GM18498 (cell line): ENCODE measurements around the gene RILPL1.
"Not testable (repeated sequence)": the region's sequence is repeated elsewhere in the genome, so short reads cannot be mapped to it uniquely, and the experiment has no call there.

Experiments
- ATAC-seq: cut with Tn5 transposase; IDR thresholded peaks from one replicate; pipeline ENCODE4 v1.9.1; 2021; ENCODE audit warnings: mild to moderate bottlenecking, moderate library complexity; ENCODE audit not compliant: unreplicated experiment

The RILPL1 gene

DNA sequence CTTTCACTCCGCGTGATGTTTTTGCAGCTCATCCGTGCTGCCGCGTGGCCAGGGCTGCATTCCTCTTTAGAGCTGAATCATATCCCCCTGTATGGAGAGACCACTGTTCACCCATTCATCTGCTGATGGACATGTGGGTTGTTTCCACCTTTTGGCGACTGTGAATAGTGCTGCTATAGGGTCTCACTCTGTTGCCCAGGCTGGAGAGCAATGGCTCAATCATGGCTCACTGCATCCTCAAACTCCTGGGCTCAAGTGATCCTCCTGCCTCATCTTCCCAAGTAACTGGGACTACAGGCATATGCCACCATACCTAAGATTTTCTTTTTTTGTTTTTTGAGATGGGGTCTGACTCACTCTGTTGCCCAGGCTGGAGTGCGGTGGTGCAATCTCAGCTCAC, 36.5 kb downstream of the RILPL1 start:
- no peak for ATAC-seq

DNA sequence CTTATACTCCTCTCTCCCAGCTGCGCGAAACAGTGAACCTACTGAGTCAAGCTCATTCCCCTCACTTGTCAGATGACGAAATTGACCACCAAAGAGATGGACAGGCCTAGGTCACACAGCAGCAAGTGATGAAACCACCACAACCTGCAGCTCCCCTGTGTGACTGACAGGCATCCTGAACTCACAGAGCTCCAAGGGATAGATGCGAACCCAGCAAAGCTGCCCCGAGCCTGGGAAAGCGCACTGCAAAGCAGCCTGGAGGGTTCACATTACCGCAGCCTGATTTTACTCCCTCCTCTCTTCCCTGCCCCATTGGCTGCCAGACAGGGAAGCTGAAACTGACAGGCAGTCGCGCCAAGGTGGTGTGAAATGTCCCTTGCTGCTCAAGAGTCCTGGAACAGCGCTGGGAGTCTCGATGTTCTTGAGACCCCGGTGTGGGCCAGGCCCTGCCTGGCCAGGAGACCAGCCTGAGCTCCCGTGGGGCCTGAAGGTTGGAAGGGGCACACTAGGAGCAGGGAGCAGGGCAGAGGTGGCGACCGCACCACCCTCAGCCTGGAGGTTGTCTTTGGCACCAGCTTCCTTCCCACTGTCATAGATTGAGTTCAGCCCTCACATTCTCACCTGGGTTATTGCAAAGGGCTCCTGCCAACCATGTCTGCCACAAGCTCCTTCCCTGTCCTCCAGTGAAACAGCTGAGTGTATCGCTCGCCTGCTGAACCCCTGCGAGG, 39.2 kb downstream of the RILPL1 start:
- no peak for ATAC-seq

DNA sequence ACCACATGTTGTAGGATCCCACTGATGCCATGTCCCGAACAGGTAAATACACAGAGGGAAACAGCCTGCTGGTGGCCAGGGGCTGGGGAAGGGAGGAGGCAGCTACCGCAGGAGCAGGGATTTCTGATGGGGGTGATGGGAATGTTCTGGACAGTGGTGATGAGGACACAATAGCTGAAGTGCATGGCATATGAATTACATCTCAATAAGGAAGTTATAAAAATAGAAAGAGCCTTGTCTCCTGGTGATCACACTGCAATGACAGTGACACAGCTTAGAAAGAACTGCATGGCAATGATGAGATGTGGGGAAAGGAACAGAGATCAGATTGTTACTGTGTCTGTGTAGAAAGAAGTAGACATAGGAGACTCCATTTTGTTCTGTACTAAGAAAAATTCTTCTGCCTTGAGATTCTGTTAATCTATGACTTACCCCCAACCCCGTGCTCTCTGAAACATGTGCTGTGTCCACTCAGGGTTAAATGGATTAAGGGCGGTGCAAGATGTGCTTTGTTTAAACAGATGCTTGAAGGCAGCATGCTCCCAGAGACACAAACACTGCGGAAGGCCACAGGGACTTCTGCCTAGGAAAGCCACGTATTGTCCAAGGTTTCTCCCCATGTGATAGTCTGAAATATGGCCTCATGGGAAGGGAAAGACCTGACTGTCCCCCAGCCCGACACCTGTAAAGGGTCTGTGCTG, 41.0 kb downstream of the RILPL1 start:
- not testable (repeated sequence) for ATAC-seq

- ATAC-seq = no peak
These were observed 42.0 kb downstream of the RILPL1 start for GRCh38 chr12:123491481-123491880.

GRCh38 chr12:123491056-123491455, 42.5 kb downstream of the RILPL1 start:
- no peak for ATAC-seq

- no peak for ATAC-seq
These were observed 43.4 kb downstream of the RILPL1 start for GRCh38 chr12:123490089-123490488.

DNA sequence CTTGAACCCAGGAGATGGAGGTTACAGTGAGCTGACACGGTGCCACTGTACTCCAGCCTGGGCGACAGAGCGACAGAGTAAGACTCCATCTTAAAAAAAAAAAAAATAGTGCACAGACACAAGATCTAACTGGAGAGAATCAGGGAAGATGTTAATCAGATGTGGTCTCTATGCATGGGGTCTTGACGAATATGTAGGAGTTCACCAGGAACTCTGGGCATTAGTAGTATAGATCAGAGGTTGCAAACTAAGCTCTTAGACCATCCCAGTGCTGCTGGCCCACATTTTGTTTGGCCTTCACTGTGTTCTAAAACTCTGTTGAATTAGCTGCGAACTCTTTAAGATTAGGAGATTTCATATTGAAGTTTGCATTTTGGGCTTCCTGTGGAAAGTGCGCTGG, 43.9 kb downstream of the RILPL1 start:
- ATAC-seq = no peak

DNA sequence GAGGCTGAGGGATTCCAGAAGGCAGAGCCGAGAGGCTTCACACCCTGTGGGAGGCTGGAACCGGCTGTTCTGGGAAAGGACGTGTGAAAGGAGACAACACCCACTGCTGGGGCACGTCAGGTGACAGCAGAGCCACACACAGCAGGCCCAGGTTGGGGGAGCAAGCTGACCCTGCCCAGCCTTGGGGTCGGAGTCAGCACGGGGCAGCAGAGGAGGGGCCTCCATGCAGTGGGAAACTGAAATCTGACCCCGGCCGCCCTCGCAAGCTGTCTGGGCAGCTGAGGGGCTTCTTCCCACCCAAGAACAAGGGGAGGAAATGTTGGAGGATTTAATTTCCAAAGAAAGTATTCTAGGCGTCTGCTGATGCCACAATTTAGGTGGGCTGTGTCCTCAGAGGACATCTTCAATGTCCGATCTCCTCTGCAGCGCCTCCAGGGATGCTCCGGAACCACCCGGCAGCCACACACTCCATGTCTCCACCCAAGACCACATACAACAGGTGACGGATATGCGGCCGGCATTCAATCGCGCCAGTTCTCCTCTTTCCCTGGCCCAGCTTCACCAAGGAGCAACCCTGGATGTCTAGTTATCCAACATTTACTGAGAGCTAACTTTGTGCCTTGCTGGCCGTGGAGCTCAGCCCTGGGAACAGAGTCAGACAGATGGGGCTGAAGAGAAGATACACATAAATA, 44.8 kb downstream of the RILPL1 start:
- no peak for ATAC-seq

GRCh38 chr12:123487428-123487827, 46.1 kb downstream of the RILPL1 start:
- ATAC-seq = no peak

DNA sequence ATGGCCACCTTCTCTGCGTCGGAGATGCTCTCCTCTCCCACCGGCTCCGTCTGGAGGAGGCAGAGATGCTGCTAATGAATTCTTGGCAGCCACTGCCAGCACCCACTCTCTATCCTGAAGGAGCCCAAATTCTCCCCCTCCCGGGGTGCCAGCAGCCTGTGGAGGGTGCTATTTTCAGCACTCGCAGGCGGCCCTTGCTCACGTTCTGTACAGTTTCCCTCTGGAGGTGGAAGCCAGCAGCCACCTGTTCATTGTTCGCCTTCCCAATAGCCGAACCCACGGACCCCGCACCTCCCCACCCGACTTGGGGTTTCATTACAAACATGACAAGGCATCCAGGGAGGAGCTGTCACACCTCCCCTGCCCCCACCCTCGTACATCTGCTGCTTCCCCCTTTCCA, 47.8 kb downstream of the RILPL1 start:
- ATAC-seq = no peak

DNA sequence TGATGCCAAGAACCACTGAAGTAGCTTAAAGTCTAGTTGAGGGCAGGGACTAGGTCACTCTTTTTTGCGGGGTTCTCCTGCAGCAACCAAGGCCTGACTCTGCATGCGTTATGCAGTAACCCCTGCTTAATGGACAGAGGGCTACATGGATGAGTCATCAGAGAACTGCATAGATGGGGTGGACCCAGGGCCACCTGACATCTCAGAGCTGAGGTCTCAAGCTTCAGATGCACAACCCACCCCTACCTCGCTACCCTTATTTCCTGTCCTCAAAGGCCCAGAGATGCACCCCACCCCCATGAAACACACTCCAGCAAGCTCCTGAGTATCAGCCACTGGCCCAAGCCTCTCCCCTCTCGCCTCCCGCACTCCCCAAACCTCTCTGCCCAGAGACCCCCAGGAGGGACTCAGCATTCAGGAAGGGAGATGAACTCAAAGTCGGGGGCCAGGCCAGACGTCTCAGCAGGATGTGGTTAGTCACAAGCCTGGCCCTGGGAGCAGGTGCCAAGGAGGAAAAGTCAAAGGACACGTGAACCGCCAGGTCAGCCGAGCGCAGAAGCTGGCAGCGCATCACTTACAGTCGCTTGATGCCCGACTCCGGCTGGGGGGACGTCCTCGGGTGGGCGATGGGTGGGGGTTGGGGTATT, 49.8 kb downstream of the RILPL1 start:
- ATAC-seq = no peak

DNA sequence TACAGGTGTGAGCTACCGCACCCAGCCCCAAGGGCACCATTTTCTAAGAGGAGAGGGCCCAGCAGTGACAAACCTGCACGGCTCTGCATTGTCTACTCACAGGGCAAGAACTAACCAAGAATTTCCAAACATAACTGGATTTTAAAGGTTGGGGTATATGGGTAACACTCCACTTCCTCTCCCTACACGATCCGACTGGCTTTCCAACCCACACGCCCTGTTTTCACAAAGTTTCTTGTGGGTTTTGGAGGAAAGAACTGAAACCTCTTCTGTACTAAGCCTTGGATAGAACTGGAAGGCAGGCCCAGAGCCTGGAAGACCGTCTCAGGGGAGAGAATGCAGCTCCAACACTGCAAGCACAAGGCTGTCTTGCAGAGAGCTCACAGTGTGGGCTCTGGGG, 50.6 kb downstream of the RILPL1 start:
- ATAC-seq = no peak

GRCh38 chr12:123481251-123481650, 52.3 kb downstream of the RILPL1 start:
- not testable (repeated sequence) for ATAC-seq

GRCh38 chr12:123479442-123480180, 53.9 kb downstream of the RILPL1 start:
- ATAC-seq = no peak

DNA sequence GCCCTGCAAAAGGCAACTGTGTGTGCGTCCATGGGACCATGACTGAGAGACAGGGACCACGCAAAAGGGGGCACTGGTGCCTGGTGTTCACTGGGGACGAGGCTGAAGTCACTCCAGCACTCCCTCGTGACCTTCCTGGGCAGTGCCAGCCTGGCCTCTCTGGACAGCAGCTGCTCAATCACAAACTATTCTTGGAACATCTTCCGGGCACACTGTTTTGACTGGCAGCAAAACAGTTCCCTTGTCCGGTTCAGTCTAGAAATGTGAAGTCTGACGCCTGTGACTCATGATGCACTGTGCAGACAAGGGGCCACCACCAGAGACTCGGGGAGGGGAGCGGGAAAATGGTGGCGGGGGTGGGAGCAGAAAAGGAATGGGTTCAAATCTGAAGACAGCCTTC, 54.8 kb downstream of the RILPL1 start:
- no peak for ATAC-seq

GRCh38 chr12:123478069-123478468, 55.5 kb downstream of the RILPL1 start:
- ATAC-seq = no peak

GRCh38 chr12:123475246-123475703, 58.2 kb downstream of the RILPL1 start:
- no peak for ATAC-seq

GRCh38 chr12:123474485-123475245, 58.9 kb downstream of the RILPL1 start:
- ATAC-seq = no peak

- ATAC-seq = no peak
These were observed 61.1 kb downstream of the RILPL1 start for GRCh38 chr12:123472438-123472849.
